SK-N-SH treated with all-trans-retinoic acid at 6 μM for 48 hours (cell line): Measurements from ENCODE around the gene SBK1.

ENCODE experiments used
- ATAC-seq: fragments of 200-7000 bp; cut with Tn5 transposase; 3 replicates; pipeline ENCODE4 v1.9.1; 2020; ENCODE audit warnings: mild to moderate bottlenecking, moderate library complexity
- ARNTL ChIP-seq: fragments of 450-650 bp; formaldehyde crosslinking; IDR thresholded peaks from 2 replicates; pipeline ENCODE4 v1.5.0; 2020; ENCODE audit warnings: low read depth, mild to moderate bottlenecking, moderate library complexity, borderline replicate concordance
- CREB5 ChIP-seq: fragments of 250-450 bp; sonication (Bioruptor Pico); IDR thresholded peaks from 2 replicates; pipeline ENCODE4 v1.5.1; 2020; ENCODE audit warnings: low read depth, mild to moderate bottlenecking, moderate library complexity
- CSDC2 ChIP-seq: fragments of 250-450 bp; sonication (Bioruptor Pico); IDR thresholded peaks from 2 replicates; pipeline ENCODE4 v1.5.0; 2020; ENCODE audit warnings: mild to moderate bottlenecking, moderate library complexity
- ESRRG ChIP-seq: fragments of 250-450 bp; sonication (Bioruptor Pico); IDR thresholded peaks from 2 replicates; pipeline ENCODE4 v1.6.1; 2021; ENCODE audit warnings: mild to moderate bottlenecking
- ISL1 ChIP-seq: fragments of 250-450 bp; sonication (Bioruptor Pico); IDR thresholded peaks from 2 replicates; pipeline ENCODE4 v2.1.2; 2022; ENCODE audit warnings: mild to moderate bottlenecking, moderate library complexity
- OSR1 ChIP-seq: fragments of 250-450 bp; sonication (Bioruptor Pico); IDR thresholded peaks from 2 replicates; pipeline ENCODE4 v1.8.0; 2022; ENCODE audit warnings: moderate library complexity, mild to moderate bottlenecking, inconsistent platforms
- PATZ1 ChIP-seq: fragments of 250-450 bp; sonication (Bioruptor Pico); IDR thresholded peaks from 2 replicates; pipeline ENCODE4 v1.8.0; 2020; ENCODE audit warnings: mild to moderate bottlenecking, moderate library complexity, borderline replicate concordance
- POU6F1 ChIP-seq: fragments of 250-450 bp; sonication (Bioruptor Pico); IDR thresholded peaks from 2 replicates; pipeline ENCODE4 v1.8.0; 2021; ENCODE audit warnings: low read depth, mild to moderate bottlenecking, moderate library complexity, borderline replicate concordance
- PPARA ChIP-seq: fragments of 250-450 bp; sonication (Bioruptor Pico); IDR thresholded peaks from 2 replicates; pipeline ENCODE4 v1.5.0; 2020; ENCODE audit warnings: mild to moderate bottlenecking, borderline replicate concordance
- RARB ChIP-seq: fragments of 250-450 bp; sonication (Bioruptor Pico); IDR thresholded peaks from 2 replicates; pipeline ENCODE4 v1.8.0; 2021; ENCODE audit warnings: mild to moderate bottlenecking, moderate library complexity
- SNAI2 ChIP-seq: fragments of 250-450 bp; sonication (Bioruptor Pico); IDR thresholded peaks from 2 replicates; pipeline ENCODE4 v1.5.0; 2020; ENCODE audit warnings: mild to moderate bottlenecking, moderate library complexity
- TCF4 ChIP-seq: fragments of 250-450 bp; sonication (Bioruptor Pico); IDR thresholded peaks from 2 replicates; pipeline ENCODE4 v1.8.0; 2021; ENCODE audit warnings: mild to moderate bottlenecking, moderate library complexity, borderline replicate concordance
- ZC3H10 ChIP-seq: fragments of 250-450 bp; sonication (Bioruptor Pico); IDR thresholded peaks from 2 replicates; pipeline ENCODE4 v1.5.1; 2021; ENCODE audit warnings: mild to moderate bottlenecking, moderate library complexity
- ZFP3 ChIP-seq: fragments of 250-450 bp; sonication (Bioruptor Pico); IDR thresholded peaks from 2 replicates; pipeline ENCODE4 v1.5.0; 2020; ENCODE audit warnings: mild to moderate bottlenecking, moderate library complexity
- ZFP30 ChIP-seq: fragments of 450-650 bp; formaldehyde crosslinking; IDR thresholded peaks from 2 replicates; pipeline ENCODE4 v1.5.0; 2022; ENCODE audit warnings: mild to moderate bottlenecking, moderate library complexity
- ZNF565 ChIP-seq: fragments of 450-650 bp; formaldehyde crosslinking; conservative IDR thresholded peaks from 2 replicates; pipeline ENCODE4 v1.5.0; 2020; ENCODE audit warnings: low read depth, mild to moderate bottlenecking, moderate library complexity
- ZNF70 ChIP-seq: fragments of 450-650 bp; formaldehyde crosslinking; IDR thresholded peaks from 2 replicates; pipeline ENCODE4 v1.5.0; 2020; ENCODE audit warnings: mild to moderate bottlenecking, moderate library complexity
- ZNF8 ChIP-seq: fragments of 450-650 bp; formaldehyde crosslinking; IDR thresholded peaks from 2 replicates; pipeline ENCODE4 v1.5.0; 2020; ENCODE audit warnings: mild to moderate bottlenecking, moderate library complexity
- TF ChIP-seq, protein P1 (sequence below): fragments of 250-450 bp; sonication (Bioruptor Pico); IDR thresholded peaks from 2 replicates; pipeline ENCODE4 v1.5.1; 2021; ENCODE audit warnings: mild to moderate bottlenecking, moderate library complexity
- TF ChIP-seq, protein P2 (sequence below): fragments of 250-450 bp; sonication (Bioruptor Pico); IDR thresholded peaks from 2 replicates; pipeline ENCODE4 v1.5.0; 2020; ENCODE audit warnings: mild to moderate bottlenecking, moderate library complexity

The SBK1 gene

DNA sequence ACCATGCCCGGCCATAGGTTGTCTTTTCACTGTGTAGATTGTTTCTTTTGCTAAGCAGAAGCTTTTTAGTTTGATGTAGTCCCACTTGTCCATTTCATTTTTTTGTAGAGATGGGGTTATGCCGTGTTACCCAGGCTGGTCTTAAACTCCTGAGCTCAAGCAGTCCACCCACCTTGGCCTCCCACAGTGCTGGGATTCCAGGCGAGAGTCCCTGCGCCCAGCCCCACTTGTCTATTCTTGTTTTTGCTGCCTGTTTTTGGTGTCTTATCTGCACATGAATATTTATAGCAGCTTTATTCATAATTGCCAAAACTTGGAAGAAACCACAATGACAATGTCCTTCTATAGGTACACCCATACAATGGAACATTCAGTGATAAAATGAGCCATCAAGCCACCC, 18.8 kb upstream of the SBK1 start:
- no peak for ATAC-seq
- TF ChIP-seq ISL1: no peak
- no peak for TF ChIP-seq POU6F1 (CRISPR knock-in tag)
- TF ChIP-seq PATZ1 (CRISPR knock-in tag): no peak
- no peak for TF ChIP-seq ZNF565
- no peak for TF ChIP-seq ESRRG (CRISPR knock-in tag)
- no peak for TF ChIP-seq ZC3H10 (CRISPR knock-in tag)

DNA sequence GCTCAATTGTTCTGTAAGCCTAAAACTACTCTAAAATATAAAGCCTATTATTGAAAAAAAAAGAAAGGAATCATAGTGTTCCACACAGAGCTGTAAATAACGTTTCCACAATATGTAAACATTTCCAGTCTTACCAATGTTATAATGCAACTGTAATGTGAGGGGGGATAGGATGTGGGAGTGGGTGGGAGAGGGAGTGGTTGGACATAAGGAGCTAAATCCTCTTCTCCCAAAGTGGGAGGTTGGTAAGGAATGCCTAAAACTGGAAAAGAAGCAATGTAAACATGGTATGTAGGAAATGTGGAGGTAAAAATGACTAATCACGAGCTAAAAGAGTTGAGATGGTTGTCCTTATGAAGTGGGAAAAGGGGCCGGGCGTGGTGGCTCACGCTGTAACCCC, 17.6 kb upstream of the SBK1 start:
- TF ChIP-seq ZNF8 (CRISPR knock-in tag) (no peak), CREB5 (no peak), RARB (CRISPR knock-in tag) (no peak), PPARA (CRISPR knock-in tag) (no peak), ARNTL (no peak), ZNF565 (no peak), POU6F1 (CRISPR knock-in tag) (no peak), ZFP3 (CRISPR knock-in tag) (no peak)
- TF ChIP-seq, all 23 proteins: peak for 0
- ATAC-seq: no peak

GRCh38 chr16:28276301-28276700, 16.0 kb upstream of the SBK1 start:
- no peak for ATAC-seq
- no peak for TF ChIP-seq ZFP3 (CRISPR knock-in tag)
- TF ChIP-seq, protein P1, sequence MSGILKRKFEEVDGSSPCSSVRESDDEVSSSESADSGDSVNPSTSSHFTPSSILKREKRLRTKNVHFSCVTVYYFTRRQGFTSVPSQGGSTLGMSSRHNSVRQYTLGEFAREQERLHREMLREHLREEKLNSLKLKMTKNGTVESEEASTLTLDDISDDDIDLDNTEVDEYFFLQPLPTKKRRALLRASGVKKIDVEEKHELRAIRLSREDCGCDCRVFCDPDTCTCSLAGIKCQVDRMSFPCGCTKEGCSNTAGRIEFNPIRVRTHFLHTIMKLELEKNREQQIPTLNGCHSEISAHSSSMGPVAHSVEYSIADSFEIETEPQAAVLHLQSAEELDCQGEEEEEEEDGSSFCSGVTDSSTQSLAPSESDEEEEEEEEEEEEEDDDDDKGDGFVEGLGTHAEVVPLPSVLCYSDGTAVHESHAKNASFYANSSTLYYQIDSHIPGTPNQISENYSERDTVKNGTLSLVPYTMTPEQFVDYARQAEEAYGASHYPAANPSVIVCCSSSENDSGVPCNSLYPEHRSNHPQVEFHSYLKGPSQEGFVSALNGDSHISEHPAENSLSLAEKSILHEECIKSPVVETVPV (CRISPR knock-in tag): no peak
- no peak for TF ChIP-seq SNAI2
- TF ChIP-seq PATZ1 (CRISPR knock-in tag): no peak
- TF ChIP-seq ARNTL: no peak
- TF ChIP-seq ZNF70: no peak
- TF ChIP-seq ZNF8 (CRISPR knock-in tag): no peak
- no peak for TF ChIP-seq RARB (CRISPR knock-in tag)
- TF ChIP-seq ZFP30 (CRISPR knock-in tag): no peak
- no peak for TF ChIP-seq ZC3H10 (CRISPR knock-in tag)
- TF ChIP-seq POU6F1 (CRISPR knock-in tag): no peak
- TF ChIP-seq ZNF565: no peak
- TF ChIP-seq ESRRG (CRISPR knock-in tag): no peak
- TF ChIP-seq TCF4 (CRISPR knock-in tag): no peak
- TF ChIP-seq PPARA (CRISPR knock-in tag): no peak
- TF ChIP-seq, protein P2, sequence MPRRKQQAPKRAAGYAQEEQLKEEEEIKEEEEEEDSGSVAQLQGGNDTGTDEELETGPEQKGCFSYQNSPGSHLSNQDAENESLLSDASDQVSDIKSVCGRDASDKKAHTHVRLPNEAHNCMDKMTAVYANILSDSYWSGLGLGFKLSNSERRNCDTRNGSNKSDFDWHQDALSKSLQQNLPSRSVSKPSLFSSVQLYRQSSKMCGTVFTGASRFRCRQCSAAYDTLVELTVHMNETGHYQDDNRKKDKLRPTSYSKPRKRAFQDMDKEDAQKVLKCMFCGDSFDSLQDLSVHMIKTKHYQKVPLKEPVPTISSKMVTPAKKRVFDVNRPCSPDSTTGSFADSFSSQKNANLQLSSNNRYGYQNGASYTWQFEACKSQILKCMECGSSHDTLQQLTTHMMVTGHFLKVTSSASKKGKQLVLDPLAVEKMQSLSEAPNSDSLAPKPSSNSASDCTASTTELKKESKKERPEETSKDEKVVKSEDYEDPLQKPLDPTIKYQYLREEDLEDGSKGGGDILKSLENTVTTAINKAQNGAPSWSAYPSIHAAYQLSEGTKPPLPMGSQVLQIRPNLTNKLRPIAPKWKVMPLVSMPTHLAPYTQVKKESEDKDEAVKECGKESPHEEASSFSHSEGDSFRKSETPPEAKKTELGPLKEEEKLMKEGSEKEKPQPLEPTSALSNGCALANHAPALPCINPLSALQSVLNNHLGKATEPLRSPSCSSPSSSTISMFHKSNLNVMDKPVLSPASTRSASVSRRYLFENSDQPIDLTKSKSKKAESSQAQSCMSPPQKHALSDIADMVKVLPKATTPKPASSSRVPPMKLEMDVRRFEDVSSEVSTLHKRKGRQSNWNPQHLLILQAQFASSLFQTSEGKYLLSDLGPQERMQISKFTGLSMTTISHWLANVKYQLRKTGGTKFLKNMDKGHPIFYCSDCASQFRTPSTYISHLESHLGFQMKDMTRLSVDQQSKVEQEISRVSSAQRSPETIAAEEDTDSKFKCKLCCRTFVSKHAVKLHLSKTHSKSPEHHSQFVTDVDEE (CRISPR knock-in tag): no peak
- TF ChIP-seq CSDC2: no peak
- TF ChIP-seq OSR1 (CRISPR knock-in tag): no peak
- no peak for TF ChIP-seq CREB5
- TF ChIP-seq, all 23 proteins: peak for 0
